HepG2 (cell line): Measurements from ENCODE around the gene SLC2A11. TPM values are rescaled to one million over a fixed set of nuclear protein-coding genes. Genes with fewer than 3 reads are reported as not detected.
A peak's percentile ranks its signal among the peaks of the same experiment; 100 is the strongest.
"Not testable (repeated sequence)": the region's sequence is repeated elsewhere in the genome, so short reads cannot be mapped to it uniquely, and the experiment has no call there.

ENCODE experiments used
- ATAC-seq: fragments of 200-7000 bp; cut with Tn5 transposase; 3 replicates; pipeline ENCODE4 v1.9.1; 2020; ENCODE audit warnings: mild to moderate bottlenecking, moderate library complexity
- BruUV-seq: library from RNA; stranded (reverse); fragments of 400-500 nt; replicated peaks from 2 replicates; lab custom pipeline; 2021; lab: Mats Ljungman, UMichigan
- CTCF ChIA-PET: fragments of 300-600 bp; formaldehyde crosslinking; extraction: SDS; loops from one replicate; lab custom pipeline; 2021; ENCODE audit warnings: low total read pairs, inconsistent platforms, low intra/inter-chr PET ratio; lab: Yijun Ruan, JAX
- POLR2A ChIA-PET: fragments of 350-600 bp; sonication (Branson Sonifier 250); formaldehyde crosslinking; loops from one replicate; lab custom pipeline; 2020; ENCODE audit warnings: antibody characterized with exemption, inconsistent platforms; lab: Yijun Ruan, JAX
- DNase-seq: peaks from one replicate; pipeline ENCODE4 v3.0.0-alpha.2; 2015; ENCODE audit warnings: low spot score
- FAIRE-seq: peaks from 3 replicates; lab custom pipeline; 2011; peaks lifted over from hg19 to GRCh38; lab: Jason Lieb, UNC
- H2AFZ ChIP-seq: one replicate; pipeline ENCODE4 v1.6.1; 2011; ENCODE audit warnings: low read length, inconsistent platforms
- H3K27ac ChIP-seq: fragments of 300-600 bp; 3 replicates; pipeline ENCODE4 v1.8.0; 2011; ENCODE audit warnings: mixed run types, mild to moderate bottlenecking, mixed read lengths, low read length, inconsistent platforms; ENCODE audit not compliant: insufficient read depth; ENCODE audit errors: extremely low read length
- H3K27me3 ChIP-seq, 2 experiments: fragments of 200-600 bp in 1 of 2; 2 replicates in 1 of 2; 3 replicates in 1 of 2; pipeline versions ENCODE4 v1.6.0 to v1.8.0; 2011; ENCODE audit warnings: low read length in 2 of 2, mild to moderate bottlenecking in 2 of 2, moderate library complexity in 2 of 2, inconsistent platforms in 1 of 2; ENCODE audit not compliant: insufficient read depth in 2 of 2, control insufficient read depth in 1 of 2
- H3K36me3 ChIP-seq, 2 experiments: fragments of 200-600 bp in 1 of 2; replicated peaks in 1 of 2; 2 replicates in 1 of 2; 3 replicates in 1 of 2; pipeline versions ENCODE4 v1.5.1 to v1.8.0; 2011; ENCODE audit warnings: low read length in 2 of 2, inconsistent platforms in 1 of 2; ENCODE audit not compliant: insufficient read depth in 2 of 2, control insufficient read depth in 1 of 2
- H3K4me1 ChIP-seq: 2 replicates; pipeline ENCODE4 v1.5.1; 2012; ENCODE audit warnings: low read length, inconsistent platforms; ENCODE audit not compliant: insufficient read depth
- H3K4me2 ChIP-seq: 2 replicates; pipeline ENCODE4 v1.6.0; 2011; ENCODE audit warnings: low read depth, low read length, inconsistent platforms
- H3K4me3 ChIP-seq, 3 experiments: fragments of 200-600 bp in 1 of 3; sonication (generic), shearing (Covaris generic) in 1 of 3; replicated peaks in 1 of 3; 2 replicates each; pipeline ENCODE4 v1.5.1; 2011 to 2016; ENCODE audit warnings: low read length in 3 of 3, inconsistent platforms in 2 of 3, low read depth in 2 of 3, mild to moderate bottlenecking in 2 of 3, control low read depth in 1 of 3, mixed read lengths in 1 of 3; ENCODE audit not compliant: insufficient read depth in 1 of 3
- H3K79me2 ChIP-seq: one replicate; pipeline ENCODE4 v1.6.1; 2011; ENCODE audit warnings: low read length, inconsistent platforms; ENCODE audit not compliant: insufficient read depth
- H3K9ac ChIP-seq: 2 replicates; pipeline ENCODE4 v1.6.0; 2011; ENCODE audit warnings: mild to moderate bottlenecking, low read depth, low read length, inconsistent platforms; ENCODE audit not compliant: insufficient read depth
- H3K9me3 ChIP-seq: 2 replicates; pipeline ENCODE4 v1.5.1; 2012; ENCODE audit warnings: mild to moderate bottlenecking, low read length
- H4K20me1 ChIP-seq: 2 replicates; pipeline ENCODE4 v1.6.0; 2011; ENCODE audit warnings: inconsistent platforms, mild to moderate bottlenecking, low read length, moderate library complexity; ENCODE audit not compliant: insufficient read depth
- FOSL2 ChIP-seq: sonication (generic); formaldehyde crosslinking; IDR thresholded peaks from 2 replicates; pipeline ENCODE4 v1.4.0; 2020; ENCODE audit warnings: missing genetic modification reagents
- HDAC1 ChIP-seq: sonication (generic); formaldehyde crosslinking; IDR thresholded peaks from 2 replicates; pipeline ENCODE4 v1.5.1; 2020; ENCODE audit warnings: mild to moderate bottlenecking, missing genetic modification reagents
- HDAC2 ChIP-seq: sonication (generic); formaldehyde crosslinking; IDR thresholded peaks from 2 replicates; pipeline ENCODE4 v1.4.0; 2020; ENCODE audit warnings: missing genetic modification reagents
- LCORL ChIP-seq, 2 experiments: fragments of 450-650 bp in 1 of 2; sonication (generic) in 1 of 2; formaldehyde crosslinking in 1 of 2; IDR thresholded peaks; 2 replicates each; pipeline versions ENCODE4 v1.5.0 to v1.6.1; 2017 to 2020; ENCODE audit warnings: antibody characterized with exemption in 1 of 2, missing genetic modification reagents in 1 of 2
- MED1 ChIP-seq: sonication (generic); formaldehyde crosslinking; IDR thresholded peaks from 2 replicates; pipeline ENCODE4 v1.4.0; 2020; ENCODE audit warnings: missing genetic modification reagents
- PAX8 ChIP-seq: sonication (generic); formaldehyde crosslinking; IDR thresholded peaks from 2 replicates; pipeline ENCODE4 v1.8.0; 2022; ENCODE audit warnings: mild to moderate bottlenecking, missing genetic modification reagents, borderline replicate concordance
- RXRB ChIP-seq: IDR thresholded peaks from 2 replicates; pipeline ENCODE4 v1.6.1; 2016; ENCODE audit warnings: borderline replicate concordance, missing genetic modification reagents, missing compliant biosample characterization
- SKI ChIP-seq: fragments of 450-650 bp; IDR thresholded peaks from one replicate; pipeline ENCODE4 v1.6.1; 2018; ENCODE audit warnings: mild to moderate bottlenecking; ENCODE audit not compliant: partially characterized antibody
- TBX2 ChIP-seq: sonication (generic); formaldehyde crosslinking; IDR thresholded peaks from 2 replicates; pipeline ENCODE4 v1.5.0; 2020; ENCODE audit warnings: missing genetic modification reagents, mild to moderate bottlenecking, borderline replicate concordance
- ZNF335 ChIP-seq: sonication (generic); formaldehyde crosslinking; IDR thresholded peaks from 2 replicates; pipeline ENCODE4 v1.4.0; 2020; ENCODE audit warnings: missing genetic modification reagents
- ZNF460 ChIP-seq: sonication (generic); formaldehyde crosslinking; IDR thresholded peaks from 2 replicates; pipeline ENCODE4 v1.5.1; 2020; ENCODE audit warnings: missing genetic modification reagents, mild to moderate bottlenecking, borderline replicate concordance
- ZNF644 ChIP-seq: IDR thresholded peaks from 2 replicates; pipeline ENCODE4 v1.6.1; 2016; ENCODE audit warnings: low read depth
- ZNF652 ChIP-seq: IDR thresholded peaks from 2 replicates; pipeline ENCODE4 v1.6.1; 2016; ENCODE audit warnings: low read depth, borderline replicate concordance
- ZNF703 ChIP-seq: sonication (generic); formaldehyde crosslinking; IDR thresholded peaks from 2 replicates; pipeline ENCODE4 v1.5.1; 2020; ENCODE audit warnings: missing genetic modification reagents, mild to moderate bottlenecking, moderate library complexity, borderline replicate concordance
- ZNF883 ChIP-seq: sonication (generic); formaldehyde crosslinking; IDR thresholded peaks from 2 replicates; pipeline ENCODE4 v1.5.1; 2020; ENCODE audit warnings: mild to moderate bottlenecking, missing genetic modification reagents; ENCODE audit errors: not compliant biosample characterization
- WGBS: methylation state at CpG from one replicate; pipeline ENCODE4 v1.1.6; 2017; ENCODE audit warnings: low lambda C conversion rate; 5-methylcytosine and 5-hydroxymethylcytosine counted together
- in situ Hi-C: cut with HindIII; loops from 2 replicates; pipeline ENCODE4 v1.10.0; 2017; ENCODE audit warnings: low pct_unique_long_range_greater_than_20kb; ENCODE audit not compliant: extremely low pct_ligation_motif_present
- intact Hi-C: fragments of 100-400 bp; cut with micrococcal nuclease; formaldehyde crosslinking; loops from one replicate; pipeline ENCODE4 v1.10.0; 2022; ENCODE audit not compliant: unreplicated experiment
- polyA plus RNA-seq, 8 experiments: library from polyadenylated mRNA; depleted of rRNA in 3 of 8; stranded (reverse) in 7 of 8; unstranded in 1 of 8; fragments of >200 nt; fragmentation: Illumina TruSeq in 4 of 8; extraction: Trizol in 4 of 8; gene quantifications; 2 replicates each; pipeline versions ENCODE4 v1.2.1 to v1.2.3, GENCODE V29; 2011 to 2016; ENCODE audit warnings: low read depth in 4 of 8, missing spikeins in 1 of 8, mixed read lengths in 1 of 8; ENCODE audit not compliant: insufficient read depth in 1 of 8
- total RNA-seq, 5 experiments: library from RNA; depleted of rRNA; stranded (reverse); fragments of >200 nt; fragmentation: Illumina TruSeq; extraction: Trizol; gene quantifications; 2 replicates each; pipeline ENCODE4 v1.2.3, GENCODE V29; 2016; ENCODE audit warnings: low read depth in 1 of 5
- TF ChIP-seq, protein P1 (sequence below): sonication (generic); formaldehyde crosslinking; IDR thresholded peaks from 2 replicates; pipeline ENCODE4 v1.8.1; 2022; ENCODE audit warnings: low read depth, mild to moderate bottlenecking, missing genetic modification reagents
- TF ChIP-seq, protein P2 (sequence below): sonication (generic); formaldehyde crosslinking; IDR thresholded peaks from 2 replicates; pipeline ENCODE4 v1.8.0; 2022; ENCODE audit warnings: mild to moderate bottlenecking, missing genetic modification reagents; ENCODE audit not compliant: insufficient replicate concordance
- TF ChIP-seq, protein P3 (sequence below): sonication (generic); formaldehyde crosslinking; IDR thresholded peaks from 2 replicates; pipeline ENCODE4 v1.5.0; 2020; ENCODE audit warnings: missing genetic modification reagents

SLC2A11 gene
- total and polyA plus RNA-seq, 2 of the 13 experiments (the other 11 are each of a cell fraction or from before 2014, with no cell fraction given), result 15.2 to 15.4 TPM

DNA sequence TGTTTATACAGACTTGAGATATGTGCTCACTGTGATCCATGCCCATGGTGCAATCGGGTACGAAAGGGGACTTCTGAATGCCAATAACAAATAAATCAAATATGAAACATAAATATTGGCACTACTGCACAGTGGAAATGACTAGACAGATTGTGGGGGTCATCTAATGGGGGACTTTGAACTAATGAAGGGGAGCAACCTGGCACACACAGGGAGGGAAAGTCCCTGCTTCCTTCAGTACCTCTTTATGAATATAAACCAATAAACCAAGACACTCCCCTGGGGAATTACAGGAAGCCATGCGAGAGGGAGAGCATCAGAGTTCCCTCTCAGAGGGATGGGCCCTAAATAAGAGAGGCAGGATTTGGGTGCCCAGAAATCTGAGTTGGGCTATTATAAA is 57.6 kb downstream of the SLC2A11 start (continued):
- TF ChIP-seq, protein P1, sequence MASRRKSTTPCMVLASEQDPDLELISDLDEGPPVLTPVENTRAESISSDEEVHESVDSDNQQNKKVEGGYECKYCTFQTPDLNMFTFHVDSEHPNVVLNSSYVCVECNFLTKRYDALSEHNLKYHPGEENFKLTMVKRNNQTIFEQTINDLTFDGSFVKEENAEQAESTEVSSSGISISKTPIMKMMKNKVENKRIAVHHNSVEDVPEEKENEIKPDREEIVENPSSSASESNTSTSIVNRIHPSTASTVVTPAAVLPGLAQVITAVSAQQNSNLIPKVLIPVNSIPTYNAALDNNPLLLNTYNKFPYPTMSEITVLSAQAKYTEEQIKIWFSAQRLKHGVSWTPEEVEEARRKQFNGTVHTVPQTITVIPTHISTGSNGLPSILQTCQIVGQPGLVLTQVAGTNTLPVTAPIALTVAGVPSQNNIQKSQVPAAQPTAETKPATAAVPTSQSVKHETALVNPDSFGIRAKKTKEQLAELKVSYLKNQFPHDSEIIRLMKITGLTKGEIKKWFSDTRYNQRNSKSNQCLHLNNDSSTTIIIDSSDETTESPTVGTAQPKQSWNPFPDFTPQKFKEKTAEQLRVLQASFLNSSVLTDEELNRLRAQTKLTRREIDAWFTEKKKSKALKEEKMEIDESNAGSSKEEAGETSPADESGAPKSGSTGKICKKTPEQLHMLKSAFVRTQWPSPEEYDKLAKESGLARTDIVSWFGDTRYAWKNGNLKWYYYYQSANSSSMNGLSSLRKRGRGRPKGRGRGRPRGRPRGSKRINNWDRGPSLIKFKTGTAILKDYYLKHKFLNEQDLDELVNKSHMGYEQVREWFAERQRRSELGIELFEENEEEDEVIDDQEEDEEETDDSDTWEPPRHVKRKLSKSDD (CRISPR knock-in tag), result no peak
- TF ChIP-seq PAX8 (CRISPR knock-in tag) (no peak), SKI (no peak), ZNF883 (CRISPR knock-in tag) (no peak), ZNF703 (CRISPR knock-in tag) (no peak)

DNA sequence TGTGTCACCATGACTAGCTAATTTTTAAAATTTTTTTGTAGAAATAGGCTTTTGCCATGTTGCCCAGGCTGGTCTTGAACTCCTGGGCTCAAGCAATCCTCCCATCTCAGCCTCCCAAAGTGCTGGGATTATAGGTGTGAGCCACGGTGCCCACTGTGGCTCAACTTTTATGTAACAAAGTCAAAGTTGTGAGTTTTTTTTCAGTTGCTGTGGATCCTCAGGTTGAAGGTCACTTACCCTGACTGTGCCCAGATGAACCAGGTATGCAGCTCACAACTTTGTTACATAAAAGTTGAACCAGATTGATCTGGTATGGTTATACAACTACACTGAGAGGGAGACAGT is 62.6 kb downstream of the SLC2A11 start:
- POLR2A ChIA-PET, result interaction anchor here (0.9 to 2.6 kb wide), 4 partner anchors 24 to 89 kb away, joined by 4 to 15 read pairs (median 6); partner anchors contain the start of genes MIF and SLC2A11
- H3K4me3 ChIP-seq; in situ Hi-C loops; H3K9me3 ChIP-seq; CTCF ChIA-PET; H3K4me2 ChIP-seq; H3K27me3 ChIP-seq; H4K20me1 ChIP-seq; BruUV-seq; H3K79me2 ChIP-seq; DNase-seq; H2AFZ ChIP-seq; FAIRE-seq; TF ChIP-seq LCORL (IDR thresholded peaks at IDR 0.05): not testable (repeated sequence)
- ATAC-seq, result peak; percentile 38; the same call in 2 of the 3 replicates
- intact Hi-C loops, result loop anchor here (2.0 kb wide), 1 partner anchor 25 kb away; the partner anchor contains the start of gene MIF
- H3K36me3 ChIP-seq, result peaks cover 3 to 24% of the 10 kb centered on the region in 2 experiments; a peak in 4 of 5 replicates
- 0 out of 2 replicates have a peak overlapping the region, but pooled peaks have one; percentile 6 for H3K9ac ChIP-seq
- WGBS, result 38% methylated on average over 1 of the region's 1 CpG
- peaks cover 36% of the 10 kb centered on the region for H3K4me1 ChIP-seq
- H3K27ac ChIP-seq, result peak overlapping the region; percentile 59
- TF ChIP-seq MED1 (CRISPR knock-in tag) (peak; percentile 64), LCORL (CRISPR knock-in tag; IDR thresholded peaks at IDR 0.05) (0 out of 2 replicates have a peak, but pooled peaks have one; percentile 30), FOSL2 (CRISPR knock-in tag) (peak; percentile 41; the same call in 1 of the 2 replicates), ZNF335 (CRISPR knock-in tag) (0 out of 2 replicates have a peak, but pooled peaks have one; percentile 36), ZNF644 (CRISPR knock-in tag) (0 out of 2 replicates have a peak, but pooled peaks have one; percentile 7), HDAC1 (CRISPR knock-in tag) (peak; percentile 54; the same call in 1 of the 2 replicates), TBX2 (CRISPR knock-in tag) (peak; percentile 46; the same call in 1 of the 2 replicates), HDAC2 (CRISPR knock-in tag) (0 out of 2 replicates have a peak, but pooled peaks have one; percentile 39), RXRB (CRISPR knock-in tag) (peak; percentile 75), ZNF652 (CRISPR knock-in tag) (peak; percentile 20; the same call in 1 of the 2 replicates), ZNF460 (CRISPR knock-in tag) (peak; percentile 10; the same call in 1 of the 2 replicates)
- TF ChIP-seq, protein P2, sequence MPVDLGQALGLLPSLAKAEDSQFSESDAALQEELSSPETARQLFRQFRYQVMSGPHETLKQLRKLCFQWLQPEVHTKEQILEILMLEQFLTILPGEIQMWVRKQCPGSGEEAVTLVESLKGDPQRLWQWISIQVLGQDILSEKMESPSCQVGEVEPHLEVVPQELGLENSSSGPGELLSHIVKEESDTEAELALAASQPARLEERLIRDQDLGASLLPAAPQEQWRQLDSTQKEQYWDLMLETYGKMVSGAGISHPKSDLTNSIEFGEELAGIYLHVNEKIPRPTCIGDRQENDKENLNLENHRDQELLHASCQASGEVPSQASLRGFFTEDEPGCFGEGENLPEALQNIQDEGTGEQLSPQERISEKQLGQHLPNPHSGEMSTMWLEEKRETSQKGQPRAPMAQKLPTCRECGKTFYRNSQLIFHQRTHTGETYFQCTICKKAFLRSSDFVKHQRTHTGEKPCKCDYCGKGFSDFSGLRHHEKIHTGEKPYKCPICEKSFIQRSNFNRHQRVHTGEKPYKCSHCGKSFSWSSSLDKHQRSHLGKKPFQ, result peak; percentile 79
- TF ChIP-seq, protein P3, sequence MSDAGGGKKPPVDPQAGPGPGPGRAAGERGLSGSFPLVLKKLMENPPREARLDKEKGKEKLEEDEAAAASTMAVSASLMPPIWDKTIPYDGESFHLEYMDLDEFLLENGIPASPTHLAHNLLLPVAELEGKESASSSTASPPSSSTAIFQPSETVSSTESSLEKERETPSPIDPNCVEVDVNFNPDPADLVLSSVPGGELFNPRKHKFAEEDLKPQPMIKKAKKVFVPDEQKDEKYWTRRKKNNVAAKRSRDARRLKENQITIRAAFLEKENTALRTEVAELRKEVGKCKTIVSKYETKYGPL (CRISPR knock-in tag), result peak; percentile 97
